Endodermal cell (in vitro differentiated cells): ENCODE data around the gene ONECUT3. TPM values are rescaled to one million over a fixed set of nuclear protein-coding genes. Genes with fewer than 3 reads are reported as not detected.

Source experiments
- DNase-seq: peaks from one replicate; pipeline ENCODE4 v3.0.0-alpha.2; 2017
- H3K27ac ChIP-seq: 2 replicates; pipeline ENCODE4 v1.5.1; 2013; ENCODE audit warnings: mild to moderate bottlenecking, low read depth, low read length, moderate library complexity
- H3K27me3 ChIP-seq: 2 replicates; pipeline ENCODE4 v1.6.1; 2013; ENCODE audit warnings: mild to moderate bottlenecking, low read length, moderate library complexity; ENCODE audit not compliant: insufficient read depth, control insufficient read depth, poor library complexity, severe bottlenecking
- H3K36me3 ChIP-seq: 2 replicates; pipeline ENCODE4 v1.7.0; 2013; ENCODE audit warnings: mild to moderate bottlenecking, low read length, moderate library complexity; ENCODE audit not compliant: control insufficient read depth, insufficient read depth
- H3K4me1 ChIP-seq: one replicate; pipeline ENCODE4 v1.7.0; 2013; ENCODE audit warnings: low read length; ENCODE audit not compliant: control insufficient read depth, insufficient read depth
- H3K4me3 ChIP-seq: 2 replicates; pipeline ENCODE4 v1.5.1; 2013; ENCODE audit warnings: mild to moderate bottlenecking, low read length, moderate library complexity
- H3K9ac ChIP-seq: 2 replicates; pipeline ENCODE4 v1.6.1; 2013; ENCODE audit warnings: mild to moderate bottlenecking, low read length, moderate library complexity; ENCODE audit not compliant: poor library complexity, severe bottlenecking; ENCODE audit errors: extremely low read depth
- H3K9me3 ChIP-seq: 2 replicates; pipeline ENCODE4 v1.6.1; 2013; ENCODE audit warnings: mild to moderate bottlenecking, low read length, moderate library complexity; ENCODE audit not compliant: control insufficient read depth
- H3K27ac Mint-ChIP-seq: 2 replicates; pipeline ENCODE4 v1.8.0; 2020; ENCODE audit warnings: mixed read lengths
- H3K27me3 Mint-ChIP-seq: 2 replicates; pipeline ENCODE4 v1.8.0; 2021; ENCODE audit warnings: mild to moderate bottlenecking, mixed read lengths; ENCODE audit not compliant: insufficient read depth
- H3K36me3 Mint-ChIP-seq: 2 replicates; pipeline ENCODE4 v1.8.0; 2020; ENCODE audit warnings: low read depth, mixed read lengths
- H3K4me1 Mint-ChIP-seq: 2 replicates; pipeline ENCODE4 v1.8.0; 2020; ENCODE audit warnings: mixed read lengths
- H3K4me3 Mint-ChIP-seq: 2 replicates; pipeline ENCODE4 v1.8.0; 2020; ENCODE audit warnings: mild to moderate bottlenecking, moderate library complexity, mixed read lengths
- H3K9me3 Mint-ChIP-seq: 2 replicates; pipeline ENCODE4 v1.8.0; 2020; ENCODE audit warnings: mild to moderate bottlenecking, mixed read lengths
- WGBS, 2 experiments: methylation state at CpG; one replicate each; pipeline versions ENCODE4 v1.1.5 to v1.1.7; 2013; ENCODE audit warnings: missing lambda C conversion rate in 2 of 2, mixed read lengths in 1 of 2; ENCODE audit not compliant: insufficient coverage in 1 of 2, insufficient read length in 1 of 2; 5-methylcytosine and 5-hydroxymethylcytosine counted together
- total RNA-seq, 2 donors: library from RNA; stranded (reverse); fragmentation: NEBNext Ultra II Directional in 1 of 2; extraction: Animal tissue kit (Norgen Biotek cat#: 25700) in 1 of 2; gene quantifications; 2 replicates in 1 of 2; 3 replicates in 1 of 2; pipeline ENCODE4 v1.2.1, GENCODE V29; 2021
- TF ChIP-seq, protein P1 (sequence below): fragments of 200-600 bp; sonication (generic); conservative IDR thresholded peaks from 2 replicates; pipeline ENCODE4 v1.5.0; 2021; ENCODE audit warnings: antibody characterized with exemption, mild to moderate bottlenecking

ONECUT3 gene
- total RNA-seq, 2 donors from 2014 or later = 0.04 TPM; not detected in 1

DNA sequence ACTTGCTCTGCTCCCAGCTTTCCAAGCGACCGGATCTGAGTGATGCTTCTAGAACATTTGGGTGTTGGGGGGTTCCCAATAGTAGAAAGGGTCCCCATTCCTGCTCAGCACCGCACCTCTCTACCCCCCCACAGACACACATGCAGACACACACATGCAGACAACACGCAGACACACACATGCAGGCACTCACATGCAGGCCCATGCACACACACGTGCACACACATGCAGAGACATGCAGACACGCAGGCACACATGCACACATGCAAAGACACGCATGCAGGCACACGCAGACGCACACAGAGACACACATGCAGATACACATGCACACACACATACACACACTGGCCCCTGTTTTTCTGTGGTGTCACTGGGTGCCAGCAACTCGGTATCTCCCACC is 23.8 kb downstream of the ONECUT3 start:
- no peak overlapping the region for H3K27ac ChIP-seq
- peaks cover 99% of the 10 kb centered on the region for H3K27me3 ChIP-seq
- no peak overlapping the region for H3K4me3 ChIP-seq
- no peak overlapping the region for H3K27ac Mint-ChIP-seq
- H3K27me3 Mint-ChIP-seq = peaks cover 93% of the 10 kb centered on the region
- no peaks in the 10 kb centered on the region for H3K36me3 Mint-ChIP-seq
- 50 to 55% methylated on average over 2 to 10 of the region's 10 CpGs for WGBS, 2 experiments
- TF ChIP-seq, protein P1, sequence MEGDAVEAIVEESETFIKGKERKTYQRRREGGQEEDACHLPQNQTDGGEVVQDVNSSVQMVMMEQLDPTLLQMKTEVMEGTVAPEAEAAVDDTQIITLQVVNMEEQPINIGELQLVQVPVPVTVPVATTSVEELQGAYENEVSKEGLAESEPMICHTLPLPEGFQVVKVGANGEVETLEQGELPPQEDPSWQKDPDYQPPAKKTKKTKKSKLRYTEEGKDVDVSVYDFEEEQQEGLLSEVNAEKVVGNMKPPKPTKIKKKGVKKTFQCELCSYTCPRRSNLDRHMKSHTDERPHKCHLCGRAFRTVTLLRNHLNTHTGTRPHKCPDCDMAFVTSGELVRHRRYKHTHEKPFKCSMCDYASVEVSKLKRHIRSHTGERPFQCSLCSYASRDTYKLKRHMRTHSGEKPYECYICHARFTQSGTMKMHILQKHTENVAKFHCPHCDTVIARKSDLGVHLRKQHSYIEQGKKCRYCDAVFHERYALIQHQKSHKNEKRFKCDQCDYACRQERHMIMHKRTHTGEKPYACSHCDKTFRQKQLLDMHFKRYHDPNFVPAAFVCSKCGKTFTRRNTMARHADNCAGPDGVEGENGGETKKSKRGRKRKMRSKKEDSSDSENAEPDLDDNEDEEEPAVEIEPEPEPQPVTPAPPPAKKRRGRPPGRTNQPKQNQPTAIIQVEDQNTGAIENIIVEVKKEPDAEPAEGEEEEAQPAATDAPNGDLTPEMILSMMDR = no peak
- H3K36me3 ChIP-seq = no peaks in the 10 kb centered on the region
- H3K4me1 ChIP-seq = no peaks in the 10 kb centered on the region
- peaks cover 25% of the 10 kb centered on the region for H3K9me3 Mint-ChIP-seq
- H3K4me3 Mint-ChIP-seq = no peak overlapping the region
- no peak for DNase-seq
- peaks cover 3% of the 10 kb centered on the region for H3K4me1 Mint-ChIP-seq
- peaks cover 7% of the 10 kb centered on the region for H3K9me3 ChIP-seq
- H3K9ac ChIP-seq = no peak overlapping the region

- WGBS, 2 experiments = 29 to 47% methylated on average over 7 to 16 of the region's 16 CpGs
- Mint-ChIP-seq H3K27ac (no peak overlapping the region), H3K4me1 (peaks cover 3% of the 10 kb centered on the region), H3K9me3 (peaks cover 20% of the 10 kb centered on the region), H3K4me3 (no peak overlapping the region), H3K36me3 (no peaks in the 10 kb centered on the region), H3K27me3 (peaks cover 89% of the 10 kb centered on the region)
- H3K9me3 ChIP-seq = peaks cover 8% of the 10 kb centered on the region
- H3K36me3 ChIP-seq = no peaks in the 10 kb centered on the region
- peaks cover 93% of the 10 kb centered on the region for H3K27me3 ChIP-seq
- no peak for DNase-seq
- H3K4me1 ChIP-seq = no peaks in the 10 kb centered on the region
- H3K9ac ChIP-seq = no peak overlapping the region
- TF ChIP-seq, protein P1 = no peak
- no peak overlapping the region for H3K4me3 ChIP-seq
- no peak overlapping the region for H3K27ac ChIP-seq
These were observed 26.3 kb downstream of the ONECUT3 start for GRCh38 chr19:1779574-1779973.

GRCh38 chr19:1780272-1780958 is 27.1 kb downstream of the ONECUT3 start:
- Mint-ChIP-seq H3K4me1 (peaks cover 3% of the 10 kb centered on the region), H3K36me3 (no peaks in the 10 kb centered on the region), H3K9me3 (peaks cover 15% of the 10 kb centered on the region), H3K27me3 (peaks cover 86% of the 10 kb centered on the region), H3K27ac (no peak overlapping the region), H3K4me3 (no peak overlapping the region)
- DNase-seq = no peak
- TF ChIP-seq, protein P1 = peak; percentile 27
- H3K9ac ChIP-seq = no peak overlapping the region
- H3K36me3 ChIP-seq = no peaks in the 10 kb centered on the region
- H3K27ac ChIP-seq = no peak overlapping the region
- no peaks in the 10 kb centered on the region for H3K4me1 ChIP-seq
- H3K27me3 ChIP-seq = peaks cover 85% of the 10 kb centered on the region
- no peak overlapping the region for H3K4me3 ChIP-seq
- peaks cover 8% of the 10 kb centered on the region for H3K9me3 ChIP-seq
- WGBS, 2 experiments = 74 to 83% methylated on average over 2 to 13 of the region's 14 CpGs
